Measurements from ENCODE around the gene KAT6B. TPM values are rescaled to one million over a fixed set of nuclear protein-coding genes. Genes with fewer than 3 reads are reported as not detected.

The KAT6B gene
- total RNA-seq, 2 donors from 2014 or later, result 25.3 to 39.1 TPM

GRCh38 chr10:74839708-74840107 lies 13.3 kb downstream of the KAT6B start:
- no peak for DNase-seq
- peaks cover 2% of the 10 kb centered on the region for H3K9me3 Mint-ChIP-seq
- H3K27me3 Mint-ChIP-seq (ENCODE audit: insufficient read depth), result no peaks in the 10 kb centered on the region
- H3K36me3 Mint-ChIP-seq (ENCODE audit: low read depth), result peaks cover 44% of the 10 kb centered on the region
- no peak overlapping the region for H3K4me3 ChIP-seq (ENCODE audit: low read length)
- H3K9ac ChIP-seq (ENCODE audit: extremely low read depth, low read length, poor library complexity, severe bottlenecking), result no peak overlapping the region
- H3K4me1 Mint-ChIP-seq, result peaks cover 8% of the 10 kb centered on the region
- no peak overlapping the region for H3K27ac ChIP-seq (ENCODE audit: low read depth, low read length)
- no peaks in the 10 kb centered on the region for H3K4me1 ChIP-seq (ENCODE audit: control insufficient read depth, insufficient read depth, low read length)
- no peak overlapping the region for H3K4me3 Mint-ChIP-seq
- peaks cover 12% of the 10 kb centered on the region for H3K9me3 ChIP-seq (ENCODE audit: control insufficient read depth, low read length)
- TF ChIP-seq CTCF (conservative IDR thresholded peaks at IDR 0.05), result no peak
- 92 to 95% methylated on average over 4 of the region's 4 CpGs for WGBS, 2 experiments (ENCODE audit: insufficient coverage in 1 of 2, insufficient read length in 1 of 2)
- H3K27me3 ChIP-seq (ENCODE audit: control insufficient read depth, insufficient read depth, low read length, poor library complexity, severe bottlenecking), result no peaks in the 10 kb centered on the region
- H3K36me3 ChIP-seq (ENCODE audit: control insufficient read depth, insufficient read depth, low read length), result peaks cover 18% of the 10 kb centered on the region
- H3K27ac Mint-ChIP-seq, result no peak overlapping the region

- DNase-seq, result no peak
- no peak overlapping the region for H3K9ac ChIP-seq (ENCODE audit: extremely low read depth, low read length, poor library complexity, severe bottlenecking)
- H3K27me3 ChIP-seq (ENCODE audit: control insufficient read depth, insufficient read depth, low read length, poor library complexity, severe bottlenecking), result no peaks in the 10 kb centered on the region
- H3K4me3 ChIP-seq (ENCODE audit: low read length), result no peak overlapping the region
- 93 to 94% methylated on average over 5 to 6 of the region's 6 CpGs for WGBS, 2 experiments (ENCODE audit: insufficient coverage in 1 of 2, insufficient read length in 1 of 2)
- H3K27ac ChIP-seq (ENCODE audit: low read depth, low read length), result no peak overlapping the region
- peaks cover 12% of the 10 kb centered on the region for H3K36me3 ChIP-seq (ENCODE audit: control insufficient read depth, insufficient read depth, low read length)
- Mint-ChIP-seq H3K4me1 (peaks cover 8% of the 10 kb centered on the region), H3K27me3 (ENCODE audit: insufficient read depth) (no peaks in the 10 kb centered on the region), H3K9me3 (no peaks in the 10 kb centered on the region), H3K4me3 (no peak overlapping the region), H3K36me3 (ENCODE audit: low read depth) (peaks cover 35% of the 10 kb centered on the region), H3K27ac (no peak overlapping the region)
- H3K4me1 ChIP-seq (ENCODE audit: control insufficient read depth, insufficient read depth, low read length), result no peaks in the 10 kb centered on the region
- H3K9me3 ChIP-seq (ENCODE audit: control insufficient read depth, low read length), result no peaks in the 10 kb centered on the region
- no peak for TF ChIP-seq CTCF (conservative IDR thresholded peaks at IDR 0.05)
Observed at GRCh38 chr10:74841265-74841973, 15.0 kb downstream of the KAT6B start.

- Histone ChIP-seq H3K27me3 (ENCODE audit: control insufficient read depth, insufficient read depth, low read length, poor library complexity, severe bottlenecking) (no peaks in the 10 kb centered on the region), H3K27ac (ENCODE audit: low read depth, low read length) (no peak overlapping the region), H3K4me3 (ENCODE audit: low read length) (no peak overlapping the region), H3K9ac (ENCODE audit: extremely low read depth, low read length, poor library complexity, severe bottlenecking) (no peak overlapping the region), H3K36me3 (ENCODE audit: control insufficient read depth, insufficient read depth, low read length) (peaks cover 12% of the 10 kb centered on the region), H3K9me3 (ENCODE audit: control insufficient read depth, low read length) (no peaks in the 10 kb centered on the region), H3K4me1 (ENCODE audit: control insufficient read depth, insufficient read depth, low read length) (no peaks in the 10 kb centered on the region)
- Mint-ChIP-seq H3K4me3 (no peak overlapping the region), H3K27ac (no peak overlapping the region), H3K27me3 (ENCODE audit: insufficient read depth) (no peaks in the 10 kb centered on the region), H3K9me3 (no peaks in the 10 kb centered on the region), H3K36me3 (ENCODE audit: low read depth) (peaks cover 37% of the 10 kb centered on the region), H3K4me1 (peaks cover 7% of the 10 kb centered on the region)
- DNase-seq, result no peak
- no peak for TF ChIP-seq CTCF (conservative IDR thresholded peaks at IDR 0.05)
- WGBS, 2 experiments (ENCODE audit: insufficient coverage in 1 of 2, insufficient read length in 1 of 2), result 100% methylated on average over 1 of the region's 1 CpG; no CpG with 5 or more reads in 1 of the 2 experiments
Observed at GRCh38 chr10:74842301-74842954, 16.0 kb downstream of the KAT6B start.

Measured in endodermal cell (in vitro differentiated cells).